HepG2 (cell line): ENCODE data around the gene ZNF726. TPM values are rescaled to one million over a fixed set of nuclear protein-coding genes. Genes with fewer than 3 reads are reported as not detected.

Experiments used
- ATAC-seq: fragments of 200-7000 bp; cut with Tn5 transposase; 3 replicates; pipeline ENCODE4 v1.9.1; 2020; ENCODE audit warnings: mild to moderate bottlenecking, moderate library complexity
- BruUV-seq: library from RNA; stranded (reverse); fragments of 400-500 nt; replicated peaks from 2 replicates; lab custom pipeline; 2021; lab: Mats Ljungman, UMichigan
- CTCF ChIA-PET: fragments of 300-600 bp; formaldehyde crosslinking; extraction: SDS; loops from one replicate; lab custom pipeline; 2021; ENCODE audit warnings: low total read pairs, inconsistent platforms, low intra/inter-chr PET ratio; lab: Yijun Ruan, JAX
- POLR2A ChIA-PET: fragments of 350-600 bp; sonication (Branson Sonifier 250); formaldehyde crosslinking; loops from one replicate; lab custom pipeline; 2020; ENCODE audit warnings: antibody characterized with exemption, inconsistent platforms; lab: Yijun Ruan, JAX
- DNase-seq: peaks from one replicate; pipeline ENCODE4 v3.0.0-alpha.2; 2015; ENCODE audit warnings: low spot score
- FAIRE-seq: peaks from 3 replicates; lab custom pipeline; 2011; peaks lifted over from hg19 to GRCh38; lab: Jason Lieb, UNC
- H2AFZ ChIP-seq: one replicate; pipeline ENCODE4 v1.6.1; 2011; ENCODE audit warnings: low read length, inconsistent platforms
- H3K27ac ChIP-seq: fragments of 300-600 bp; 3 replicates; pipeline ENCODE4 v1.8.0; 2011; ENCODE audit warnings: mixed run types, mild to moderate bottlenecking, mixed read lengths, low read length, inconsistent platforms; ENCODE audit not compliant: insufficient read depth; ENCODE audit errors: extremely low read length
- H3K27me3 ChIP-seq, 2 experiments: fragments of 200-600 bp in 1 of 2; 2 replicates in 1 of 2; 3 replicates in 1 of 2; pipeline versions ENCODE4 v1.6.0 to v1.8.0; 2011; ENCODE audit warnings: low read length in 2 of 2, mild to moderate bottlenecking in 2 of 2, moderate library complexity in 2 of 2, inconsistent platforms in 1 of 2; ENCODE audit not compliant: insufficient read depth in 2 of 2, control insufficient read depth in 1 of 2
- H3K36me3 ChIP-seq, 2 experiments: fragments of 200-600 bp in 1 of 2; replicated peaks in 1 of 2; 2 replicates in 1 of 2; 3 replicates in 1 of 2; pipeline versions ENCODE4 v1.5.1 to v1.8.0; 2011; ENCODE audit warnings: low read length in 2 of 2, inconsistent platforms in 1 of 2; ENCODE audit not compliant: insufficient read depth in 2 of 2, control insufficient read depth in 1 of 2
- H3K4me1 ChIP-seq: 2 replicates; pipeline ENCODE4 v1.5.1; 2012; ENCODE audit warnings: low read length, inconsistent platforms; ENCODE audit not compliant: insufficient read depth
- H3K4me2 ChIP-seq: 2 replicates; pipeline ENCODE4 v1.6.0; 2011; ENCODE audit warnings: low read depth, low read length, inconsistent platforms
- H3K4me3 ChIP-seq, 3 experiments: fragments of 200-600 bp in 1 of 3; sonication (generic), shearing (Covaris generic) in 1 of 3; replicated peaks in 1 of 3; 2 replicates each; pipeline ENCODE4 v1.5.1; 2011 to 2016; ENCODE audit warnings: low read length in 3 of 3, inconsistent platforms in 2 of 3, low read depth in 2 of 3, mild to moderate bottlenecking in 2 of 3, control low read depth in 1 of 3, mixed read lengths in 1 of 3; ENCODE audit not compliant: insufficient read depth in 1 of 3
- H3K79me2 ChIP-seq: one replicate; pipeline ENCODE4 v1.6.1; 2011; ENCODE audit warnings: low read length, inconsistent platforms; ENCODE audit not compliant: insufficient read depth
- H3K9ac ChIP-seq: 2 replicates; pipeline ENCODE4 v1.6.0; 2011; ENCODE audit warnings: mild to moderate bottlenecking, low read depth, low read length, inconsistent platforms; ENCODE audit not compliant: insufficient read depth
- H3K9me3 ChIP-seq: 2 replicates; pipeline ENCODE4 v1.5.1; 2012; ENCODE audit warnings: mild to moderate bottlenecking, low read length
- H4K20me1 ChIP-seq: 2 replicates; pipeline ENCODE4 v1.6.0; 2011; ENCODE audit warnings: inconsistent platforms, mild to moderate bottlenecking, low read length, moderate library complexity; ENCODE audit not compliant: insufficient read depth
- CREB1 ChIP-seq, 2 experiments: fragments of 450-650 bp in 1 of 2; IDR thresholded peaks; 2 replicates each; pipeline ENCODE4 v1.6.1; 2016 to 2017; ENCODE audit warnings: control low read depth in 1 of 2, mild to moderate bottlenecking in 1 of 2, missing compliant biosample characterization in 1 of 2, missing genetic modification characterization in 1 of 2
- ELF4 ChIP-seq: sonication (generic); formaldehyde crosslinking; IDR thresholded peaks from 2 replicates; pipeline ENCODE4 v1.5.0; 2020; ENCODE audit warnings: missing genetic modification reagents, mild to moderate bottlenecking, moderate library complexity, borderline replicate concordance
- MAFF ChIP-seq: IDR thresholded peaks from 2 replicates; pipeline ENCODE4 v1.6.1; 2011; ENCODE audit warnings: low read depth, low read length, improper control_type of control experiment
- MAFK ChIP-seq, 2 experiments: IDR thresholded peaks in 1 of 2; conservative IDR thresholded peaks in 1 of 2; 2 replicates each; pipeline ENCODE4 v1.6.1; 2011; ENCODE audit warnings: improper control_type of control experiment in 2 of 2, low read length in 2 of 2
- PLSCR1 ChIP-seq: sonication (generic); formaldehyde crosslinking; IDR thresholded peaks from 2 replicates; pipeline ENCODE4 v1.5.0; 2020; ENCODE audit warnings: missing genetic modification reagents, mild to moderate bottlenecking, borderline replicate concordance
- SATB2 ChIP-seq: sonication (generic); formaldehyde crosslinking; IDR thresholded peaks from 2 replicates; pipeline ENCODE4 v1.5.0; 2020; ENCODE audit warnings: missing genetic modification reagents
- ZNF431 ChIP-seq: sonication (generic); formaldehyde crosslinking; IDR thresholded peaks from 2 replicates; pipeline ENCODE4 v1.9.0; 2022; ENCODE audit warnings: missing genetic modification reagents, low read depth, mild to moderate bottlenecking, borderline replicate concordance
- ZNF563 ChIP-seq: sonication (generic); formaldehyde crosslinking; IDR thresholded peaks from 2 replicates; pipeline ENCODE4 v1.8.0; 2022; ENCODE audit warnings: mild to moderate bottlenecking, moderate library complexity, missing genetic modification reagents
- WGBS: methylation state at CpG from one replicate; pipeline ENCODE4 v1.1.6; 2017; ENCODE audit warnings: low lambda C conversion rate; 5-methylcytosine and 5-hydroxymethylcytosine counted together
- in situ Hi-C: cut with HindIII; loops from 2 replicates; pipeline ENCODE4 v1.10.0; 2017; ENCODE audit warnings: low pct_unique_long_range_greater_than_20kb; ENCODE audit not compliant: extremely low pct_ligation_motif_present
- intact Hi-C: fragments of 100-400 bp; cut with micrococcal nuclease; formaldehyde crosslinking; loops from one replicate; pipeline ENCODE4 v1.10.0; 2022; ENCODE audit not compliant: unreplicated experiment
- polyA plus RNA-seq, 8 experiments: library from polyadenylated mRNA; depleted of rRNA in 3 of 8; stranded (reverse) in 7 of 8; unstranded in 1 of 8; fragments of >200 nt; fragmentation: Illumina TruSeq in 4 of 8; extraction: Trizol in 4 of 8; gene quantifications; 2 replicates each; pipeline versions ENCODE4 v1.2.1 to v1.2.3, GENCODE V29; 2011 to 2016; ENCODE audit warnings: low read depth in 4 of 8, missing spikeins in 1 of 8, mixed read lengths in 1 of 8; ENCODE audit not compliant: insufficient read depth in 1 of 8
- total RNA-seq, 5 experiments: library from RNA; depleted of rRNA; stranded (reverse); fragments of >200 nt; fragmentation: Illumina TruSeq; extraction: Trizol; gene quantifications; 2 replicates each; pipeline ENCODE4 v1.2.3, GENCODE V29; 2016; ENCODE audit warnings: low read depth in 1 of 5

Gene ZNF726
- total and polyA plus RNA-seq, 2 of the 13 experiments (the other 11 are each of a cell fraction or from before 2014, with no cell fraction given): not detected

GRCh38 chr19:23896912-23897311 lies 17.8 kb upstream of the ZNF726 start:
- H3K27ac ChIP-seq: no peak overlapping the region

GRCh38 chr19:23901360-23901759 lies 13.3 kb upstream of the ZNF726 start:
- Histone ChIP-seq H4K20me1 (no peaks in the 10 kb centered on the region), H3K27me3 (no peaks in the 10 kb centered on the region), H3K9me3 (peaks cover 99% of the 10 kb centered on the region), H3K4me3 (no peak overlapping the region), H3K9ac (no peak overlapping the region), H3K79me2 (no peaks in the 10 kb centered on the region), H3K4me1 (no peaks in the 10 kb centered on the region), H2AFZ (no peak overlapping the region), H3K27ac (no peak overlapping the region), H3K4me2 (no peak overlapping the region)
- in situ Hi-C loops: no loop called here
- DNase-seq (no peak), FAIRE-seq (no peak)
- CTCF ChIA-PET: no interaction called here
- POLR2A ChIA-PET: no interaction called here
- intact Hi-C loops: no loop called here
- 0% methylated on average over 4 of the region's 4 CpGs for WGBS
- 0 out of 2 replicates have a peak, but pooled peaks have one; percentile 24 for TF ChIP-seq CREB1 (IDR thresholded peaks at IDR 0.05)
- no peak for TF ChIP-seq CREB1 (CRISPR knock-in tag; IDR thresholded peaks at IDR 0.05)
- TF ChIP-seq ELF4 (CRISPR knock-in tag): no peak
- TF ChIP-seq, all 625 proteins: peak for 1
- BruUV-seq: no TSS peak
- ATAC-seq: no peak
- H3K36me3 ChIP-seq: no peaks in the 10 kb centered on the region

More at GRCh38 chr19:23896912-23897311, 17.8 kb upstream of the ZNF726 start:
- Histone ChIP-seq H3K27me3 (no peaks in the 10 kb centered on the region), H4K20me1 (no peaks in the 10 kb centered on the region), H3K36me3 (no peaks in the 10 kb centered on the region), H3K4me1 (no peaks in the 10 kb centered on the region), H3K79me2 (no peaks in the 10 kb centered on the region), H2AFZ (no peak overlapping the region), H3K9ac (no peak overlapping the region), H3K4me2 (no peak overlapping the region), H3K9me3 (peaks cover 62% of the 10 kb centered on the region), H3K4me3 (no peak overlapping the region)
- no peak for DNase-seq
- intact Hi-C loops: no loop called here
- WGBS: 0% methylated on average over 1 of the region's 1 CpG
- ATAC-seq: no peak
- no peak for TF ChIP-seq SATB2
- TF ChIP-seq ZNF431: no peak
- peak; percentile 49 to 63; a peak in 3 of 4 replicates for TF ChIP-seq MAFK (conservative IDR thresholded peaks at IDR 0.05 in 1 of 2, IDR thresholded peaks at IDR 0.05 in 1 of 2; ENCODE audit: low read length in 2 of 2)
- TF ChIP-seq PLSCR1 (CRISPR knock-in tag): no peak
- no peak for TF ChIP-seq ZNF563 (CRISPR knock-in tag)
- peak; percentile 56 for TF ChIP-seq MAFF
- no peak for FAIRE-seq
- in situ Hi-C loops: loop anchor here (5.0 kb wide), 1 partner anchor 110 kb away; no protein-coding TSS in a partner anchor
- ChIA-PET CTCF (no interaction called here), POLR2A (no interaction called here)
- BruUV-seq: no TSS peak
